ENCODE results near the gene PARP16. TPM values are rescaled to one million over a fixed set of nuclear protein-coding genes. Genes with fewer than 3 reads are reported as not detected.
A peak's percentile ranks its signal among the peaks of the same experiment; 100 is the strongest.

Gene PARP16
- total and polyA plus RNA-seq, 10 donors, result 6.4 to 11.3 (median 9.6) TPM

DNA sequence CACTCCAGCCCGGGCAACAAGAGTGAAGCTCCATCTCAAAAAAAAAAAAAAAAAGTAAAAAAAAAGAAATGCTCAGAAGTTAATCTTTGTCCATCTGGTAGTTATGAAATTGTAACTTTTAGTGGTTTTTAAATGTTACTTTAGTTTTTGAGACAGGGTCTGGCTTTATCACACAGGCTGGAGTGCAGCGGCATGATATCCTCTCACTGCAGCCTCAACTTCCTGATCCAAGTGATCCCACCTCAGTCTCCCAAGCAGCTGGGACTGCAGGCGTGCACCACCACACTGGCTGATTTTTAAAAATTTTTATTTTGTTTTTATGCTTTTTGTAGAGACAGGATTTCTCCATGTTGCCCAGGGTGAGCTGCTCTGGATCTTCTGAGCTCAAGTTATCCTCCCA, 19.1 kb upstream of the PARP16 start:
- Histone ChIP-seq H3K4me3 (no peak overlapping the region), H3K27ac (peak overlapping the region in 1 of 8 donors; percentile 91), H3K9me3 (no peaks in the 10 kb centered on the region), H3K27me3 (replicated peaks in 1 of 7) (no peaks in the 10 kb centered on the region), H3K36me3 (no peaks in the 10 kb centered on the region), H3K4me1 (peaks cover 4 to 36% (median 20%) of the 10 kb centered on the region in 6 donors)
- intact Hi-C loops (cut with DNase I; ENCODE audit: low total_unique reads), result no loop called here
- peak; percentile 41 for DNase-seq
- 78 to 85% (median 82%) methylated on average over 3 of the region's 3 CpGs for WGBS, 5 donors
- TF ChIP-seq POLR2AphosphoS5 (IDR thresholded peaks at IDR 0.05), result no peak

- intact Hi-C loops (cut with DNase I; ENCODE audit: low total_unique reads), result no loop called here
- TF ChIP-seq CTCF (IDR thresholded peaks at IDR 0.05 in 8 of 11, conservative IDR thresholded peaks at IDR 0.05 in 3 of 11) (no peak), POLR2AphosphoS5 (IDR thresholded peaks at IDR 0.05) (no peak), POLR2A (IDR thresholded peaks at IDR 0.05) (no peak)
- Histone ChIP-seq H3K4me1 (peaks cover 4 to 36% (median 20%) of the 10 kb centered on the region in 6 donors), H3K27me3 (replicated peaks in 1 of 7) (no peaks in the 10 kb centered on the region), H3K9me3 (no peaks in the 10 kb centered on the region), H3K36me3 (no peaks in the 10 kb centered on the region), H3K27ac (peak overlapping the region; percentile 79 to 94 (median 90)), H3K4me3 (peak overlapping the region in 5 of 8 donors; percentile 3 to 80 (median 46))
- DNase-seq, result peak; percentile 65
- 46 to 57% (median 56%) methylated on average over 14 of the region's 14 CpGs for WGBS, 5 donors
Measured at GRCh38 chr15:65305150-65305758, 18.6 kb upstream of the PARP16 start.

- H3K36me3 ChIP-seq, result no peaks in the 10 kb centered on the region
- peak within 1 kb of the TSS; percentile 37 to 80 (median 48) for H3K4me3 ChIP-seq
- H3K9me3 ChIP-seq, result no peaks in the 10 kb centered on the region
- peak; percentile 85 for DNase-seq
- peak within 1 kb of the TSS; percentile 79 to 94 (median 90) for H3K27ac ChIP-seq
- intact Hi-C loops (cut with DNase I; ENCODE audit: low total_unique reads), result no loop called here
- peak; percentile 97 to 100 (median 99) for TF ChIP-seq POLR2A (IDR thresholded peaks at IDR 0.05)
- peak; percentile 31 to 91 (median 73) for TF ChIP-seq POLR2AphosphoS5 (IDR thresholded peaks at IDR 0.05)
- TF ChIP-seq CTCF (IDR thresholded peaks at IDR 0.05 in 8 of 11, conservative IDR thresholded peaks at IDR 0.05 in 3 of 11), result peak; percentile 88 to 96 (median 93)
- no peaks in the 10 kb centered on the region for H3K27me3 ChIP-seq (replicated peaks in 1 of 7)
- H3K4me1 ChIP-seq, result peaks cover 4 to 42% (median 20%) of the 10 kb centered on the region in 6 donors
- WGBS, 5 donors, result 0 to 1% (median 1%) methylated on average over 24 of the region's 24 CpGs
Measured at GRCh38 chr15:65304381-65305149, 17.9 kb upstream of the PARP16 start, which contains the start of gene RNU5B-1. RNU5B-1 (plus strand) TSS chr15:65304677.

- Histone ChIP-seq H3K9me3 (no peaks in the 10 kb centered on the region), H3K4me3 (peak overlapping the region; percentile 37 to 80 (median 48)), H3K27me3 (replicated peaks in 1 of 7) (no peaks in the 10 kb centered on the region), H3K27ac (peak overlapping the region; percentile 79 to 94 (median 90)), H3K36me3 (no peaks in the 10 kb centered on the region), H3K4me1 (peaks cover 4 to 50% (median 20%) of the 10 kb centered on the region in 6 donors)
- peak; percentile 71 for DNase-seq
- WGBS, 5 donors, result 2 to 5% (median 2%) methylated on average over 24 of the region's 24 CpGs
- no peak for TF ChIP-seq POLR2AphosphoS5 (IDR thresholded peaks at IDR 0.05)
- TF ChIP-seq CTCF (IDR thresholded peaks at IDR 0.05 in 8 of 11, conservative IDR thresholded peaks at IDR 0.05 in 3 of 11), result no peak
- TF ChIP-seq POLR2A (IDR thresholded peaks at IDR 0.05), result no peak
- intact Hi-C loops (cut with DNase I; ENCODE audit: low total_unique reads), result no loop called here
Measured at GRCh38 chr15:65303687-65304380, 17.2 kb upstream of the PARP16 start.
